HG03280 (cell line): Measurements from ENCODE around the gene INSC.

Source experiments
- ATAC-seq: cut with Tn5 transposase; IDR thresholded peaks from one replicate; pipeline ENCODE4 v1.9.1; 2021; ENCODE audit warnings: mild to moderate bottlenecking, moderate library complexity; ENCODE audit not compliant: unreplicated experiment

INSC gene

DNA sequence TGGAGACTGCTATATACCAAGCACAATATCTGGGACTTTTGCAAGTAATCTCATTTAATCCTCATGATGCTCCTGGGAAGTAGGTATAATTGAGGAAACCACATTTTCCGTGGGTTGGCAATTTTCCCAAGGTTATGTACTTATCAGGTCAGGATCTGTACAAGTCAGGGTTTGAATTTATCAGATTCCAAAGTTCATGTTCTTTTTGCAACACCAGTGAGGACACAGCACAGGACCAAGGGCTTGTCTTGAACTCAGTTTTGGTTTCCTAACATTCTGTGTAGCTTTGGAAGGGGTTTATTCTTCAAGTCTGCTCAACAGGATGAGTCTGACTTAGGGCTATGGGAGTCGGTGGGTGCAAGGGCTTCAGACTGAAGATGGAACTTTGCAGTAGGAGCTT is 30.4 kb downstream of the INSC start:
- ATAC-seq, result no peak

- no peak for ATAC-seq
Observed at GRCh38 chr11:15145615-15146014, 30.9 kb downstream of the INSC start.

DNA sequence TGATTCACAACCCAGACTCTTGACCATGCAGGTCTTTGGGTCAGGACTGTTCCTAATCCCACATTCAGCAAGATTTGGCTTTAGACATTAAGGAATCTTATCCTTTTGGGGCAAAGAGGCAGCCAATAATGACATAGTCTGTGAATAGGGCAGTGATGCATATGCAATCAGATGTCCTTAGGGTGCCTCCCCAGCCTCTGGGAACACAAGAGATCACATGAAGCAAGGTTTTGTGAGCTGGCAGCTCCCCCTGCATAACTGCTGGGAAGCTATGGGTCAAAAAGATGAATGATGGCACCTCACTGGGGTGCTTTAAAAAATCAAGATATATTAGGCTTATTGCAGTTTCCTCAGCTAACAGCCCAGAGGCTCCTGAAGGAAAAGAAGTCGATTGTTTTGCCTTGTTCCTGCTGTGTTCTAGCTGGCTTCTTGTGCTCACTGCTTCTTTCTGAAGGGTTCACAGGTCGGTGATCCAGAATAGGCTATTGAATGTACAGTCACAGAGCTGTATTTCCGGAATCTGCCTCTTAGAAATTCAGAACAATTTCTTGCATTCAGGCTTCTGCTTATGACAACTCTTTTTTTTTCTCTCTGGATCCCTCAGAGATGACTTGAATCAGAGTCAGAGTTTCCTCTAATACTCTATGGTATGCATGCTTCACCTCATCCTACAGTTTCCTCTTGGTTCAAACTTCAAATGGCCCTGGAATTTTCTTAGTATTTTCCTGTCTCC is 31.7 kb downstream of the INSC start:
- ATAC-seq, result no peak

DNA sequence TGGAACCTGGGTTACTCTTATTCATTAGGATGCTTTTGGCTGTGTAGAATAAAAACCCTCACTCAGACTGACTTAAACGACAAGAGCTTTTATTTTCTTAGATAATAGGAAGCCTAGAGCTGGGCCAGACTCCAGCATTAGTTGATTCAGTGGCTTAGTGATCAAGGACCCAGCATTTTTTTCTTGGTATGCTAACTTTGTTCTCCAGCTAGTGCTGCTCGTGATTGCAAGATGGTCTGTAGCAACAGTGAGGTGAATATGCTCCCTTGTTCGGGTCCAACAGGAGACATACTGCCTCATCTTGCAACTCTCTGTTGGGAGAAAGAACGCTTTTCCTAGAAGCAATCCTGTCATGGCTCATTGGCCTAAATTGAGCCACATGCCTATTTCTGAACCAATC is 33.4 kb downstream of the INSC start:
- ATAC-seq, result no peak

GRCh38 chr11:15149050-15149449 is 34.3 kb downstream of the INSC start:
- ATAC-seq, result no peak

DNA sequence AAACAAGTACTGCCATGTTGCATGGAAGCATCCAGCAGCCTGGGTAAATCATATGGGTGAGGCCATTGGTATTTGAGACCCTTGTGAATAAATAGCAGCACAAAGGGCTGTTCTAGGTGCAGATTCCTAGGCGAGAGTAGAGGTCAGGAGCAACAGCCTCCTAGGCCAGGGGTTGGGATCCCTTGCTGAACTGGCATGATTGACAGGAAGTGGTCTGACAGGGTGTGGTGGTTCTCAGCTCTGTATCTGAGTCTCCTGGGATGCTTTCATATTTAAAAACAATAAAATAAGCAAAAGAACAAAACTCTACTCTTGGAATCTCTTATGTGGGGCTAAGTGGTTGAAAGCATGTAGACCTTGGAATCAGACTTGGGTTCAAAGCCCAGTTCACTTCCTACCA is 35.8 kb downstream of the INSC start:
- no peak for ATAC-seq

DNA sequence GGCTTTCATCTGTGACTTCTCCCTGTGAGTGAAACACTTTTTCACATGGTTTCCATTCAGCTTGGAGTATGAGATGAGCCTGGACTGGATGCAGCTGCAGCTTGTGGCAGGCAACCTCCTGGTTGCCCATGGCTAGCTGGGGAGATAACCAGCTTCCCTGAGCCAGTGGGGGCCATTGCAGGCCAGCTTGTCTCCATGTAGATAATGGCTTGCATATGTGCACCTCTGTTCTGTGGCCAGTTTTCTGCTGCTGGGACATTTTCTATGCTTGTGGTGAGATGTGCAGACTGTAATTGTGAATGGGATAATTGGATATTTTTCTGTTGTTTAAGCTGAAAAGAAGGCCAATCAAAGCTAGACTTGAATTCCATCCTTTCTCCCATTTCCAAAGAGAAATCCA is 38.5 kb downstream of the INSC start:
- no peak for ATAC-seq

DNA sequence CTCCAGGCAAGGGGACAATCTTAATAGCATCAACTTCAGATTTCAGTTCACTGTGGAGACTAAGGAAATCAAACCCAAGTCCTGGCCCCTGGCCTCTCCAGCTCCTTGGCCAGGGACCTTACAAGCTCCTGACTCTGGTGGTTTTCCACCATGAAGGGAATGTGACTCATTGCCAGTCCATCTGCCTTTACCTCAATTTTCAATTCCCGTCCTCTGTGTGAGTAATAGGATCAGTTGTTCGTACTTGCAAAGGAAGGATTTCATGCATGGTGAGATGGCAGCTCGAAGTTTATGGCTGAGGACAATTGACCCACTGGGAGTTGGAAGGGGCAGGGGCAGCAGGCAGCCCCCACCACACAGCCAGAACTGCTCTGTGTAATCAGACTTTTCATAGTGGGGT is 42.5 kb downstream of the INSC start:
- ATAC-seq, result no peak

DNA sequence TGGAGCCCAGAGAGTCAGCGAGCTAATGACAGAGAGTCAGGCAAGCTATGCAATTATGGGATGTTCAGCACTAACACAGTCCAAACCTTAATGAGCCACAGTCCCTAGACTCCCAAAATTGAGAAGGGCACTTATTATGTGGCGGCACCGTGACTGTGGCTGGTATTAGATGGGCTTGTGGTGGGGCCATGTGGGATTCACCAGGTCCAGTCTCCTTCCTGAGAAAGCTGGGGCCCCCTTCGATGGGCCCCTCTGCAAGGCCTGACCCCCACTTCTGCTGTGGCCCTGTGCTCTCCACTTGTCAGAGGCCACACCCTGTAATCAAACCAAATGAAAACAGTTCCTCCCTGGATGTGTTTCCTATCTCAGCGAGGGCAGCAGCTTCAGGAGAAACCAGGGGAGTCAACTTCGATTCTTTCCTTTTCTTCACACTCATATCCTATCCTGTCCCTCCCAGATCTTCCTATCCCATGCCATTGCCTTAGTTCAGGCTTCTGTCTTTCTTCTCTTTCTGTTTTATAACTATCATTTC is 42.9 kb downstream of the INSC start:
- no peak for ATAC-seq

- no peak for ATAC-seq
Observed at GRCh38 chr11:15158351-15159015, 43.8 kb downstream of the INSC start.

GRCh38 chr11:15159085-15159484 is 44.4 kb downstream of the INSC start:
- ATAC-seq, result peak; percentile 72

DNA sequence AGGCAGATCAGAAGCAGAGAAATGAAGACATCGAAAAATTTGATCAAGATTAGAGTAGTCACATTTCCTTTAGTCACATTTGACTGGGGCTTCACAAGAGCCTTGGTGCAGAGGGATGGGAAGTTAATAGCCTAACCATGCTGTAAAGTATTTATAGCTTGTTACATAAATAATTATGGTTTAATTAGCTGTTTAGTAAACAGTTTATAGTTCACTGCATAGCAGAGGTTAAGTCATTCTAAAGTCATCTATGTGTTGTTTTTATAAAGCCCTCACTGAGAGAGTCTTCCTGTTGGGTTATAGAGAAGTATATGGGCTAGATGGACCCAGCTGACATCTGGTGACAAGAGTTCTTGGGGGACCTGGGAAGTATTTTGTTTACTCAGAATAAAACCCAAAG is 47.1 kb downstream of the INSC start:
- ATAC-seq, result no peak

DNA sequence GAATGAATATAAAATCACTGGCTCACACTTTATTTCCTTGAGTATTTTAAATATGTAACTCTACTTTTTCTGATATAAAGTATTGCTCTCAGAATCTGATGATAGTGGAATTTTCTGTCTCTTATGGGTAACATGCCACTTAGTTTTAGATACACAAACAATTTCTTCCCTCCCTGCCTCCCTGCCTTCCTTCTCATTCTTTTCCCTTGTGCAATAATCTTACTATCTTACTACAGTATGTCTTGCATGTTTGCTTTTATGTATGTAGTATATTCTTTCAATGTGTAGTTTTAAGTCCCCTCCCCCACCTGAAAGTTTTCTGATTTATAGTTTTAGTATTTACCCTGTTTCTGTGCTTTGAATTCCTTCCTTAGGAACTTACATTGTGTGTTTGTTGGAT is 48.4 kb downstream of the INSC start:
- no peak for ATAC-seq

DNA sequence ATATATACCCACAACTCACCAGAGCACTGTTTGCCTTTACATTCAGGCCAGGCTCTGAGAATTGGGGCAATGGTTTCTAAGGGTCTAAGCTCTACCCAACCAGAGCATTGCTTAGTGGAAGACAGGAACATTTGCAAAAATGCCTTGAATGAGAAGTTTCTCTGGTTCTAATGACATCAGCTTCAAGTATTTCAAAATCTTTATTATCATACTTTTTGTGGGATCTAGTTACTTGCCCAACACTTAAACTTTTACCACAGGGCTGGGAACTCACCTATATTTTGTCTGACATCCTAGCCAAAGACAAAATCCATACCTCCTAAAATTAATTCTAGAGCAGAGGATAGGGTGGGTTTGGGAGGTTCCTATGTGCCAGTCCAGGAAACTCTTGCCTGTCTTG is 51.5 kb downstream of the INSC start:
- ATAC-seq, result no peak

- ATAC-seq, result no peak
Observed at GRCh38 chr11:15169815-15170551, 55.3 kb downstream of the INSC start.

GRCh38 chr11:15170698-15171097 is 56.0 kb downstream of the INSC start:
- ATAC-seq, result no peak

GRCh38 chr11:15171956-15172355 is 57.2 kb downstream of the INSC start:
- ATAC-seq, result no peak

GRCh38 chr11:15175831-15176230 is 61.1 kb downstream of the INSC start:
- ATAC-seq, result no peak

DNA sequence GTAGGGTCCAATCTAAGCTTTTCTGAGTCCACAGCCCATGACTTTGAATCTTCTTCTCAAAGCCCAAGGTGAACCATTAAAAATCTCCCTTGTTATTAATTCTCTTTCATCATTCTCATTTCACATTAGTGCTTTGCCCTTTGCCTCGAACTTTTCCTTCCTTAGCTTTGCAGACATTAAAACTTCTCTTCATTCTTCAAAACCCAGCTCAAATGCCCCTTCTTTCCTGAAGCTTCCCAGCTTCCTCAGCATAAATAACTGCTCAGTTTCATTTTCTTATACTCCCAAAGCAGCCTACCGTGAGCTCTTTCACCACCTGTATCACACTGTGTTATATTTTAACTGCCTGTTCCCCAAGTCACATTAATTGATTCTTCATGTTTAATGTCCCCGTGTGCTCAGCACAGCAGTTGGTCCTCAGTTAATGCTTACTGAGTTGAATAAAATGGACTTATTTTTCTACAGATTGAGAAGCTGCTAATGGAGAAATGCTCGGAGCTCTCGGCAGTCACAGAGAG is 62.0 kb downstream of the INSC start:
- ATAC-seq, result no peak

DNA sequence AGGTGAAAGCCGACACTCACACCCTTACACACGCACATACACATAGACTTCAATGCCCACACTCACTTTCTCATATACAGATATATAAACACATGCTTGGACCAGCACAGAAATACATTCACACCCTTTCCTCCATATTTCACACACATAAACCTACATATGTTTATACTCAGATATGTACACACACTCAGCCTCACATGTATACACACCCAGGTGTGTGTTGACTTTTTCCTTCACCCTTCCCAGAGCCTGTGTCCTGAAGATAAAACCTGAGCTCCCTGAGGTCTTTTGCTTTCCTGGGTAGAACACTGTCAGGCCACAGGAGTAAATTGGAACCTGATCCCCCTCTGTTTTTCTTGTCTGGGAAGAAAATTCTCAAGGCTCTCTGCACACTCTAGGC is 62.8 kb downstream of the INSC start:
- no peak for ATAC-seq

- no peak for ATAC-seq
Observed at GRCh38 chr11:15178214-15178613, 63.5 kb downstream of the INSC start.

GRCh38 chr11:15179167-15179566 is 64.4 kb downstream of the INSC start:
- no peak for ATAC-seq
